SK-N-SH (cell line): Measurements from ENCODE around the gene TBC1D5. TPM values are rescaled to one million over a fixed set of nuclear protein-coding genes. Genes with fewer than 3 reads are reported as not detected.

Source experiments
- CTCF ChIA-PET: fragments of 300-600, 350-600 bp; formaldehyde crosslinking; extraction: SDS; loops from one replicate; lab custom pipeline; 2021; lab: Yijun Ruan, JAX
- POLR2A ChIA-PET: fragments of 350-600 bp; sonication (Branson Sonifier 250); formaldehyde crosslinking; extraction: SDS; loops from one replicate; lab custom pipeline; 2020; ENCODE audit warnings: antibody characterized with exemption, inconsistent platforms; lab: Yijun Ruan, JAX
- DNase-seq: peaks from one replicate; pipeline ENCODE4 v3.0.0; 2012
- H2AFZ ChIP-seq: fragments of 200-600 bp; sonication (generic); 2 replicates; pipeline ENCODE4 v1.8.1; 2016; ENCODE audit warnings: antibody characterized with exemption, mild to moderate bottlenecking, low read depth
- H3F3A ChIP-seq: fragments of 200-600 bp; sonication (generic); replicated peaks from 2 replicates; pipeline ENCODE3; 2016; ENCODE audit warnings: antibody characterized with exemption, mild to moderate bottlenecking; ENCODE audit not compliant: insufficient read depth
- H3K27ac ChIP-seq, 2 experiments: fragments of 200-500 bp in 1 of 2; fragments of 200-600 bp in 1 of 2; sonication (Bioruptor generic) in 1 of 2; sonication (generic), shearing (Covaris generic) in 1 of 2; 2 replicates each; pipeline versions ENCODE4 v1.5.1 to v1.6.1; 2014 to 2016; ENCODE audit warnings: low read depth in 2 of 2, inconsistent platforms in 1 of 2, low read length in 1 of 2, mild to moderate bottlenecking in 1 of 2, mixed read lengths in 1 of 2
- H3K27me3 ChIP-seq: fragments of 200-600 bp; sonication (generic), shearing (Covaris generic); 2 replicates; pipeline ENCODE4 v1.6.1; 2016; ENCODE audit warnings: mixed run types; ENCODE audit not compliant: insufficient read depth
- H3K36me3 ChIP-seq, 2 experiments: fragments of 200-500 bp in 1 of 2; fragments of 200-600 bp in 1 of 2; sonication (Bioruptor generic) in 1 of 2; sonication (generic) in 1 of 2; replicated peaks in 1 of 2; 2 replicates each; pipeline versions ENCODE3 to v1.5.1; 2014 to 2016; ENCODE audit warnings: low read length in 1 of 2, mild to moderate bottlenecking in 1 of 2; ENCODE audit not compliant: insufficient read depth in 2 of 2, control insufficient read depth in 1 of 2
- H3K4me1 ChIP-seq, 2 experiments: fragments of 200-500 bp in 1 of 2; fragments of 200-600 bp in 1 of 2; sonication (Bioruptor generic) in 1 of 2; sonication (generic), shearing (Covaris generic) in 1 of 2; 2 replicates each; pipeline versions ENCODE4 v1.5.1 to v1.6.1; 2014 to 2016; ENCODE audit warnings: low read depth in 1 of 2, low read length in 1 of 2, mixed run types in 1 of 2; ENCODE audit not compliant: insufficient read depth in 2 of 2, control insufficient read depth in 1 of 2
- H3K4me2 ChIP-seq: fragments of 200-600 bp; sonication (generic), shearing (Covaris generic); 2 replicates; pipeline ENCODE4 v1.6.1; 2017; ENCODE audit warnings: mixed run types
- H3K4me3 ChIP-seq, 2 experiments: fragments of 200-500 bp in 1 of 2; fragments of 200-600 bp in 1 of 2; sonication (Bioruptor generic) in 1 of 2; sonication (generic), shearing (Covaris generic) in 1 of 2; 2 replicates each; pipeline versions ENCODE4 v1.5.1 to v1.8.1; 2014 to 2016; ENCODE audit warnings: low read depth in 2 of 2, inconsistent platforms in 1 of 2, low read length in 1 of 2, mild to moderate bottlenecking in 1 of 2, mixed read lengths in 1 of 2, moderate library complexity in 1 of 2
- H3K79me2 ChIP-seq: fragments of 200-600 bp; sonication (generic); 2 replicates; pipeline ENCODE4 v1.8.1; 2017; ENCODE audit warnings: mild to moderate bottlenecking; ENCODE audit not compliant: insufficient read depth
- H3K9ac ChIP-seq: fragments of 200-600 bp; sonication (generic); 2 replicates; pipeline ENCODE4 v1.6.1; 2017; ENCODE audit warnings: mixed run types
- H3K9me2 ChIP-seq: fragments of 200-600 bp; sonication (generic); 2 replicates; pipeline ENCODE4 v1.6.1; 2017; ENCODE audit warnings: mixed run types
- H3K9me3 ChIP-seq: fragments of 200-600 bp; sonication (generic); 2 replicates; pipeline ENCODE4 v1.6.1; 2017; ENCODE audit warnings: mixed run types, mild to moderate bottlenecking, moderate library complexity
- H4K20me1 ChIP-seq: fragments of 200-600 bp; sonication (generic); 2 replicates; pipeline ENCODE4 v1.6.1; 2017; ENCODE audit warnings: mild to moderate bottlenecking, mixed run types; ENCODE audit not compliant: insufficient read depth
- CTCF ChIP-seq: fragments of 200-600 bp; sonication (generic); IDR thresholded peaks from 2 replicates; pipeline ENCODE4 v1.6.1; 2017; ENCODE audit warnings: antibody characterized with exemption, mild to moderate bottlenecking, moderate library complexity
- ELF1 ChIP-seq: IDR thresholded peaks from 2 replicates; pipeline ENCODE4 v1.4.0; 2012
- EP300 ChIP-seq, 2 experiments: IDR thresholded peaks; 2 replicates each; pipeline versions ENCODE4 v1.4.0 to v1.6.1; 2012; ENCODE audit warnings: borderline replicate concordance in 1 of 2, low read depth in 1 of 2, low read length in 1 of 2
- FOSL2 ChIP-seq: IDR thresholded peaks from 2 replicates; pipeline ENCODE4 v1.4.0; 2012; ENCODE audit warnings: low read depth, mild to moderate bottlenecking, moderate library complexity, borderline replicate concordance
- FOXM1 ChIP-seq: IDR thresholded peaks from 2 replicates; pipeline ENCODE4 v1.4.0; 2012; ENCODE audit warnings: low read depth, mild to moderate bottlenecking
- GATA2 ChIP-seq: sonication (generic); formaldehyde crosslinking; IDR thresholded peaks from 2 replicates; pipeline ENCODE4 v1.5.0; 2020; ENCODE audit warnings: mild to moderate bottlenecking, missing genetic modification reagents
- JUND ChIP-seq: IDR thresholded peaks from 2 replicates; pipeline ENCODE4 v1.4.0; 2012
- MAX ChIP-seq: IDR thresholded peaks from 2 replicates; pipeline ENCODE4 v1.4.0; 2012; ENCODE audit warnings: low read depth
- MEF2A ChIP-seq: IDR thresholded peaks from 2 replicates; pipeline ENCODE4 v1.4.0; 2012; ENCODE audit warnings: low read depth, borderline replicate concordance
- MXI1 ChIP-seq: IDR thresholded peaks from 2 replicates; pipeline ENCODE4 v1.6.1; 2012; ENCODE audit warnings: mild to moderate bottlenecking, low read depth, low read length, improper control_type of control experiment
- NFIC ChIP-seq: IDR thresholded peaks from 2 replicates; pipeline ENCODE4 v1.4.0; 2012; ENCODE audit warnings: borderline replicate concordance
- POLR2AphosphoS5 ChIP-seq: IDR thresholded peaks from 2 replicates; pipeline ENCODE4 v1.6.1; 2012; ENCODE audit warnings: low read depth, low read length
- REST ChIP-seq: IDR thresholded peaks from 2 replicates; pipeline ENCODE4 v1.6.1; 2012; ENCODE audit warnings: mild to moderate bottlenecking, low read depth, low read length, moderate library complexity
- RXRA ChIP-seq: IDR thresholded peaks from 2 replicates; pipeline ENCODE4 v1.4.0; 2012; ENCODE audit warnings: low read depth, mild to moderate bottlenecking, borderline replicate concordance
- SIN3A ChIP-seq: IDR thresholded peaks from 2 replicates; pipeline ENCODE4 v1.6.1; 2012; ENCODE audit warnings: low read depth, mild to moderate bottlenecking, low read length, moderate library complexity, borderline replicate concordance
- SMC3 ChIP-seq: IDR thresholded peaks from 2 replicates; pipeline ENCODE4 v1.6.1; 2012; ENCODE audit warnings: low read depth, low read length, improper control_type of control experiment
- TAF1 ChIP-seq: IDR thresholded peaks from 2 replicates; pipeline ENCODE4 v1.6.1; 2012; ENCODE audit warnings: low read depth, mild to moderate bottlenecking, low read length, moderate library complexity, borderline replicate concordance
- TEAD4 ChIP-seq: IDR thresholded peaks from 2 replicates; pipeline ENCODE4 v1.4.0; 2012; ENCODE audit warnings: mild to moderate bottlenecking, borderline replicate concordance; ENCODE audit not compliant: insufficient read depth
- USF1 ChIP-seq: IDR thresholded peaks from 2 replicates; pipeline ENCODE4 v1.4.0; 2012; ENCODE audit warnings: low read depth, borderline replicate concordance
- YY1 ChIP-seq: IDR thresholded peaks from 2 replicates; pipeline ENCODE4 v1.4.0; 2012; ENCODE audit warnings: low read depth, mild to moderate bottlenecking
- polyA plus RNA-seq, 3 experiments: library from polyadenylated mRNA; depleted of rRNA; stranded (reverse); fragments of >200 nt; gene quantifications; 2 replicates each; pipeline ENCODE4 v1.2.3, GENCODE V29; 2012
- TF ChIP-seq, protein P1 (sequence below): IDR thresholded peaks from 2 replicates; pipeline ENCODE4; 2012

TBC1D5 gene
- polyA plus RNA-seq, 1 of the 3 experiments (the other 2 are of a cell fraction) = 19.5 TPM

GRCh38 chr3:17298038-17298437, 444.4 kb downstream of the TBC1D5 start:
- ChIA-PET POLR2A (no interaction called here), CTCF (no interaction called here)
- Histone ChIP-seq H3F3A (no peaks in the 10 kb centered on the region), H3K9me2 (no peaks in the 10 kb centered on the region), H3K4me1 (peaks cover 0 to 3% of the 10 kb centered on the region in 2 experiments; a peak in 1 of 4 replicates), H2AFZ (no peak overlapping the region), H3K36me3 (no peaks in the 10 kb centered on the region), H3K9me3 (no peaks in the 10 kb centered on the region), H3K27ac (no peak overlapping the region), H3K4me3 (no peak overlapping the region), H3K9ac (no peak overlapping the region), H3K4me2 (no peak overlapping the region), H3K79me2 (no peaks in the 10 kb centered on the region), H3K27me3 (no peaks in the 10 kb centered on the region), H4K20me1 (no peaks in the 10 kb centered on the region)
- no peak for TF ChIP-seq GATA2
- TF ChIP-seq YY1 = no peak
- no peak for TF ChIP-seq FOSL2
- TF ChIP-seq ELF1 = no peak
- TF ChIP-seq NFIC = no peak
- TF ChIP-seq, protein P1, sequence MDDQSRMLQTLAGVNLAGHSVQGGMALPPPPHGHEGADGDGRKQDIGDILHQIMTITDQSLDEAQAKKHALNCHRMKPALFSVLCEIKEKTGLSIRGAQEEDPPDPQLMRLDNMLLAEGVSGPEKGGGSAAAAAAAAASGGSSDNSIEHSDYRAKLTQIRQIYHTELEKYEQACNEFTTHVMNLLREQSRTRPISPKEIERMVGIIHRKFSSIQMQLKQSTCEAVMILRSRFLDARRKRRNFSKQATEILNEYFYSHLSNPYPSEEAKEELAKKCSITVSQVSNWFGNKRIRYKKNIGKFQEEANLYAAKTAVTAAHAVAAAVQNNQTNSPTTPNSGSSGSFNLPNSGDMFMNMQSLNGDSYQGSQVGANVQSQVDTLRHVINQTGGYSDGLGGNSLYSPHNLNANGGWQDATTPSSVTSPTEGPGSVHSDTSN = no peak
- no peak for TF ChIP-seq SIN3A
- no peak for TF ChIP-seq EP300 (IDR thresholded peaks at IDR 0.05; ENCODE audit: borderline replicate concordance in 1 of 2, low read depth in 1 of 2, low read length in 1 of 2)
- no peak for TF ChIP-seq MAX
- TF ChIP-seq FOXM1 = no peak
- no peak for TF ChIP-seq RXRA
- TF ChIP-seq POLR2AphosphoS5 = no peak
- no peak for TF ChIP-seq JUND
- TF ChIP-seq MEF2A = no peak
- DNase-seq = no peak

GRCh38 chr3:17292556-17292955, 449.9 kb downstream of the TBC1D5 start:
- Histone ChIP-seq H3K9me2 (no peaks in the 10 kb centered on the region), H3K4me2 (no peak overlapping the region), H3K79me2 (no peaks in the 10 kb centered on the region), H3K27me3 (no peaks in the 10 kb centered on the region), H3K4me3 (no peak overlapping the region), H3K36me3 (peaks cover 5 to 9% of the 10 kb centered on the region in 2 experiments), H4K20me1 (no peaks in the 10 kb centered on the region), H3K27ac (no peak overlapping the region), H3K4me1 (peaks cover 0 to 6% of the 10 kb centered on the region in 2 experiments; a peak in 1 of 4 replicates), H3K9ac (no peak overlapping the region), H3F3A (peaks cover 2% of the 10 kb centered on the region), H3K9me3 (no peaks in the 10 kb centered on the region), H2AFZ (no peak overlapping the region)
- CTCF ChIA-PET = interaction anchor here (1.1 to 1.9 kb wide), 2 partner anchors 181 to 549 kb away, joined by 3 to 4 read pairs; no protein-coding TSS in a partner anchor
- TF ChIP-seq TEAD4 (no peak), TAF1 (no peak), ELF1 (no peak), POLR2AphosphoS5 (no peak), CTCF (no peak), MXI1 (no peak), SMC3 (no peak), REST (no peak), USF1 (no peak)
- POLR2A ChIA-PET = no interaction called here
- DNase-seq = no peak
